ENCODE data around the gene MT2A. TPM values are rescaled to one million over a fixed set of nuclear protein-coding genes. Genes with fewer than 3 reads are reported as not detected.

Gene MT2A
- polyA plus RNA-seq, 1 donor from 2014 or later = not detected

GRCh38 chr16:56632156-56632847, 23.9 kb downstream of the MT2A start, which contains the start of gene MT1M:
MT1M (plus strand) TSS chr16:56632659; CDS start chr16:56632732, 73 bp downstream.
- Histone ChIP-seq H3K9ac (ENCODE audit: low read length) (no peak within 1 kb of the TSS), H3F3A (ENCODE audit: insufficient read depth, low read length, poor library complexity, severe bottlenecking) (no peaks in the 10 kb centered on the region), H3K79me2 (replicated peaks; ENCODE audit: insufficient read depth, low read length) (no peaks in the 10 kb centered on the region), H4K20me1 (ENCODE audit: insufficient read depth) (no peaks in the 10 kb centered on the region), H3K9me3 (ENCODE audit: low read length) (no peaks in the 10 kb centered on the region), H3K4me2 (ENCODE audit: low read length) (no peak within 1 kb of the TSS), H3K27me3 (ENCODE audit: insufficient read depth, low read depth, low read length) (peaks cover 96% of the 10 kb centered on the region), H3K27ac (ENCODE audit: low read length) (no peak within 1 kb of the TSS), H3K36me3 (ENCODE audit: insufficient read depth, low read length) (no peaks in the 10 kb centered on the region), H3K4me3 (ENCODE audit: low read length) (peak within 1 kb of the TSS; percentile 59), H2AFZ (ENCODE audit: low read depth, low read length) (no peak within 1 kb of the TSS), H3K9me2 (ENCODE audit: insufficient read depth, low read length) (no peaks in the 10 kb centered on the region)
- TF ChIP-seq EZH2 (IDR thresholded peaks at IDR 0.05; ENCODE audit: borderline replicate concordance, insufficient read depth, low read length, poor library complexity, severe bottlenecking) (peak; percentile 68), SMC3 (conservative IDR thresholded peaks at IDR 0.05; ENCODE audit: poor library complexity) (no peak), TAF1 (IDR thresholded peaks at IDR 0.05; ENCODE audit: low read depth) (no peak), CTCF (IDR thresholded peaks at IDR 0.05; ENCODE audit: poor library complexity, severe bottlenecking) (no peak)

- Histone ChIP-seq H3F3A (ENCODE audit: insufficient read depth, low read length, poor library complexity, severe bottlenecking) (no peaks in the 10 kb centered on the region), H3K27me3 (ENCODE audit: insufficient read depth, low read depth, low read length) (peaks cover 99% of the 10 kb centered on the region), H2AFZ (ENCODE audit: low read depth, low read length) (no peak overlapping the region)
Observed at GRCh38 chr16:56632848-56633365, 24.5 kb downstream of the MT2A start.

More at GRCh38 chr16:56632848-56633365, 24.5 kb downstream of the MT2A start:
- no peaks in the 10 kb centered on the region for H3K9me3 ChIP-seq (ENCODE audit: low read length)
- H3K27ac ChIP-seq (ENCODE audit: low read length) = no peak overlapping the region
- H3K9ac ChIP-seq (ENCODE audit: low read length) = no peak overlapping the region
- H3K4me2 ChIP-seq (ENCODE audit: low read length) = no peak overlapping the region
- H4K20me1 ChIP-seq (ENCODE audit: insufficient read depth) = no peaks in the 10 kb centered on the region
- no peaks in the 10 kb centered on the region for H3K79me2 ChIP-seq (replicated peaks; ENCODE audit: insufficient read depth, low read length)
- no peaks in the 10 kb centered on the region for H3K36me3 ChIP-seq (ENCODE audit: insufficient read depth, low read length)
- no peak for TF ChIP-seq POLR2AphosphoS5 (IDR thresholded peaks at IDR 0.05)
- TF ChIP-seq CTCF (IDR thresholded peaks at IDR 0.05; ENCODE audit: poor library complexity, severe bottlenecking) = no peak
- TF ChIP-seq EZH2 (IDR thresholded peaks at IDR 0.05; ENCODE audit: borderline replicate concordance, insufficient read depth, low read length, poor library complexity, severe bottlenecking) = no peak
- TF ChIP-seq RAD21 (conservative IDR thresholded peaks at IDR 0.05) = no peak
- peak overlapping the region; percentile 59 for H3K4me3 ChIP-seq (ENCODE audit: low read length)
- no peaks in the 10 kb centered on the region for H3K9me2 ChIP-seq (ENCODE audit: insufficient read depth, low read length)

Measured in neural cell (in vitro differentiated cells).